Astrocyte (in vitro differentiated cells and primary cell): Measurements from ENCODE around the gene SYT3. TPM values are rescaled to one million over a fixed set of nuclear protein-coding genes. Genes with fewer than 3 reads are reported as not detected.
"Not testable (repeated sequence)": the region's sequence is repeated elsewhere in the genome, so short reads cannot be mapped to it uniquely, and the experiment has no call there.

Experiments used
- DNase-seq: peaks from one replicate; pipeline ENCODE4 v3.0.0-alpha.2; 2010; ENCODE audit warnings: low read depth
- FAIRE-seq: peaks from 2 replicates; lab custom pipeline; 2011; peaks lifted over from hg19 to GRCh38; lab: Jason Lieb, UNC
- H2AFZ ChIP-seq: 2 replicates; pipeline ENCODE4 v1.6.0; 2012; ENCODE audit warnings: low read depth, low read length, inconsistent platforms
- H3K27ac ChIP-seq: 2 replicates; pipeline ENCODE4 v1.5.1; 2011; ENCODE audit warnings: low read depth, low read length, inconsistent platforms
- H3K27me3 ChIP-seq: 2 replicates; pipeline ENCODE4 v1.6.0; 2011; ENCODE audit warnings: low read length, inconsistent platforms; ENCODE audit not compliant: insufficient read depth
- H3K36me3 ChIP-seq: 2 replicates; pipeline ENCODE4 v1.5.1; 2011; ENCODE audit warnings: low read length, inconsistent platforms; ENCODE audit not compliant: insufficient read depth
- H3K4me1 ChIP-seq: 2 replicates; pipeline ENCODE4 v1.5.1; 2011; ENCODE audit warnings: low read length, inconsistent platforms; ENCODE audit not compliant: insufficient read depth
- H3K4me2 ChIP-seq: 2 replicates; pipeline ENCODE4 v1.6.0; 2012; ENCODE audit warnings: low read length, inconsistent platforms
- H3K4me3 ChIP-seq: 2 replicates; pipeline ENCODE4 v1.5.1; 2011; ENCODE audit warnings: low read depth, mild to moderate bottlenecking, low read length, inconsistent platforms; ENCODE audit not compliant: insufficient read depth
- H3K79me2 ChIP-seq: 2 replicates; pipeline ENCODE4 v1.6.0; 2012; ENCODE audit warnings: mild to moderate bottlenecking, low read length, inconsistent platforms; ENCODE audit not compliant: insufficient read depth
- H3K9ac ChIP-seq: 2 replicates; pipeline ENCODE4 v1.6.0; 2012; ENCODE audit warnings: mild to moderate bottlenecking, low read length, inconsistent platforms
- H3K9me3 ChIP-seq: 2 replicates; pipeline ENCODE4 v1.5.1; 2012; ENCODE audit warnings: low read depth, mild to moderate bottlenecking, low read length, inconsistent platforms; ENCODE audit not compliant: insufficient read depth
- H4K20me1 ChIP-seq: 2 replicates; pipeline ENCODE4 v1.6.0; 2012; ENCODE audit warnings: low read length, inconsistent platforms; ENCODE audit not compliant: insufficient read depth
- H3K27ac Mint-ChIP-seq: one replicate; pipeline ENCODE4 v1.8.0; 2021; ENCODE audit warnings: mild to moderate bottlenecking, mixed read lengths; ENCODE audit not compliant: unreplicated experiment
- H3K27me3 Mint-ChIP-seq: one replicate; pipeline ENCODE4 v1.8.0; 2021; ENCODE audit warnings: low read depth, mixed read lengths; ENCODE audit not compliant: unreplicated experiment
- H3K36me3 Mint-ChIP-seq: one replicate; pipeline ENCODE4 v1.8.0; 2021; ENCODE audit warnings: low read depth, mixed read lengths; ENCODE audit not compliant: unreplicated experiment
- H3K4me1 Mint-ChIP-seq: one replicate; pipeline ENCODE4 v1.8.0; 2021; ENCODE audit warnings: low read depth, mixed read lengths; ENCODE audit not compliant: unreplicated experiment
- H3K4me3 Mint-ChIP-seq: one replicate; pipeline ENCODE4 v1.8.0; 2021; ENCODE audit warnings: mild to moderate bottlenecking, moderate library complexity, mixed read lengths; ENCODE audit not compliant: unreplicated experiment
- H3K9me3 Mint-ChIP-seq: one replicate; pipeline ENCODE4 v1.8.0; 2021; ENCODE audit warnings: mild to moderate bottlenecking, mixed read lengths; ENCODE audit not compliant: unreplicated experiment
- CTCF ChIP-seq: IDR thresholded peaks from 2 replicates; pipeline ENCODE4 v1.5.1; 2011; ENCODE audit warnings: low read depth, mild to moderate bottlenecking, inconsistent platforms, low read length, moderate library complexity; ENCODE audit not compliant: insufficient read depth
- EZH2 ChIP-seq: IDR thresholded peaks from 2 replicates; pipeline ENCODE4 v1.6.1; 2012; ENCODE audit warnings: mild to moderate bottlenecking, low read length, inconsistent platforms; ENCODE audit not compliant: insufficient read depth
- total RNA-seq: library from RNA; stranded (reverse); gene quantifications from 2 replicates; pipeline ENCODE4 v1.2.1, GENCODE V29; 2021

Gene SYT3
- total RNA-seq, 1 donor from 2014 or later = not detected

GRCh38 chr19:50612504-50613404 is 26.9 kb downstream of the SYT3 start:
- not testable (repeated sequence) for H3K9ac ChIP-seq, H3K4me1 ChIP-seq, FAIRE-seq, H3K27ac Mint-ChIP-seq, H3K4me2 ChIP-seq, H3K4me3 Mint-ChIP-seq, H3K36me3 ChIP-seq, H2AFZ ChIP-seq, DNase-seq, H3K4me3 ChIP-seq, H3K27me3 Mint-ChIP-seq, H3K4me1 Mint-ChIP-seq, H4K20me1 ChIP-seq, H3K9me3 ChIP-seq, H3K79me2 ChIP-seq, H3K36me3 Mint-ChIP-seq, H3K27me3 ChIP-seq, H3K27ac ChIP-seq, H3K9me3 Mint-ChIP-seq

GRCh38 chr19:50607874-50608785 is 31.6 kb downstream of the SYT3 start:
- no peaks in the 10 kb centered on the region for H3K79me2 ChIP-seq
- no peak overlapping the region for H3K27ac ChIP-seq
- H3K4me1 ChIP-seq = no peaks in the 10 kb centered on the region
- H3K36me3 Mint-ChIP-seq = no peaks in the 10 kb centered on the region
- H3K27ac Mint-ChIP-seq = no peak overlapping the region
- H3K9ac ChIP-seq = no peak overlapping the region
- H3K27me3 ChIP-seq = no peaks in the 10 kb centered on the region
- H3K4me3 Mint-ChIP-seq = no peak overlapping the region
- peak; percentile 4 for DNase-seq
- H3K9me3 Mint-ChIP-seq = peaks cover 17% of the 10 kb centered on the region
- H2AFZ ChIP-seq = no peak overlapping the region
- no peaks in the 10 kb centered on the region for H3K27me3 Mint-ChIP-seq
- no peaks in the 10 kb centered on the region for H3K4me1 Mint-ChIP-seq
- FAIRE-seq = no peak
- H3K36me3 ChIP-seq = no peaks in the 10 kb centered on the region
- H3K9me3 ChIP-seq = no peaks in the 10 kb centered on the region
- no peaks in the 10 kb centered on the region for H4K20me1 ChIP-seq
- no peak overlapping the region for H3K4me2 ChIP-seq
- H3K4me3 ChIP-seq = no peak overlapping the region
- TF ChIP-seq CTCF (peak; percentile 12), EZH2 (no peak)

- no peaks in the 10 kb centered on the region for H4K20me1 ChIP-seq
- Mint-ChIP-seq H3K27ac (no peak overlapping the region), H3K4me3 (no peak overlapping the region), H3K27me3 (no peaks in the 10 kb centered on the region), H3K9me3 (peaks cover 20% of the 10 kb centered on the region), H3K4me1 (no peaks in the 10 kb centered on the region), H3K36me3 (no peaks in the 10 kb centered on the region)
- DNase-seq = no peak
- H3K9ac ChIP-seq = no peak overlapping the region
- no peak overlapping the region for H3K4me2 ChIP-seq
- no peaks in the 10 kb centered on the region for H3K9me3 ChIP-seq
- H3K79me2 ChIP-seq = no peaks in the 10 kb centered on the region
- H3K36me3 ChIP-seq = no peaks in the 10 kb centered on the region
- no peak for FAIRE-seq
- H3K27me3 ChIP-seq = no peaks in the 10 kb centered on the region
- H3K27ac ChIP-seq = no peak overlapping the region
- TF ChIP-seq EZH2 (no peak), CTCF (no peak)
- H3K4me1 ChIP-seq = no peaks in the 10 kb centered on the region
- no peak overlapping the region for H2AFZ ChIP-seq
- no peak overlapping the region for H3K4me3 ChIP-seq
These were observed 32.3 kb downstream of the SYT3 start for GRCh38 chr19:50607388-50607787.

GRCh38 chr19:50606059-50606836 is 33.4 kb downstream of the SYT3 start:
- H3K4me1 ChIP-seq, H3K27ac Mint-ChIP-seq, H3K27me3 ChIP-seq, H3K4me3 ChIP-seq, H3K9ac ChIP-seq, H3K36me3 ChIP-seq, H3K9me3 ChIP-seq, H3K27ac ChIP-seq, H3K27me3 Mint-ChIP-seq, FAIRE-seq, H4K20me1 ChIP-seq, DNase-seq, H3K4me3 Mint-ChIP-seq, H3K79me2 ChIP-seq, H3K36me3 Mint-ChIP-seq, H2AFZ ChIP-seq, H3K4me2 ChIP-seq, H3K4me1 Mint-ChIP-seq: not testable (repeated sequence)
- peaks cover 22% of the 10 kb centered on the region for H3K9me3 Mint-ChIP-seq
